ENCODE data around the gene DPP8.

Gene DPP8

DNA sequence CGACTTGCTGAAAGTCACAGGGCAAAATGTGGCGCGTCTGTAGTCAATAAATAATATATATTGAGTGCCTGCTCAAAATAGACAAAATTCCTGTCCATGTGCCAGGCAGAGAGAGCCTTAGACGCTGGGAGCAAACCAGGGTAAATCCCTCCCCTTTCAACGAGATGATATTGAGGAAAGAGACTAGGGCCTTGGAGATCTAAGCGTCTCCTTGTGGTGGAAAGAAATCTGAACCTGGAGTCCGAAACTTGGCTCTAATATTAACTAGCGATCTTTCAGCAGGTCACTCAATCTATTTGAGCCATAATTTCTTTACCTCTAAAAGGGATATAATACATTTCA is 348 bp upstream of the DPP8 start:
- Histone ChIP-seq H3K4me3 (ENCODE audit: low read depth, low read length) (peak overlapping the region; percentile 99), H3K9me3 (ENCODE audit: control insufficient read depth, insufficient read depth, low read depth, low read length) (no peaks in the 10 kb centered on the region), H3K27ac (ENCODE audit: extremely low read depth, low read depth, low read length) (peak overlapping the region; percentile 90), H3K4me1 (ENCODE audit: control insufficient read depth, insufficient read depth, low read length) (peaks cover 14% of the 10 kb centered on the region), H3K36me3 (ENCODE audit: control insufficient read depth in 2 of 2, insufficient read depth in 1 of 2, low read length in 2 of 2) (peaks cover 4 to 16% of the 10 kb centered on the region in 2 experiments; a peak in 1 of 3 replicates)
- TF ChIP-seq ZNF10 (tag by site-specific recombination; IDR thresholded peaks at IDR 0.05), result no peak
- TF ChIP-seq RBAK (tag by site-specific recombination; IDR thresholded peaks at IDR 0.05), result no peak
- TF ChIP-seq ZNF184 (tag by site-specific recombination; IDR thresholded peaks at IDR 0.05), result 0 out of 2 replicates have a peak, but pooled peaks have one; percentile 7
- TF ChIP-seq, protein P1, sequence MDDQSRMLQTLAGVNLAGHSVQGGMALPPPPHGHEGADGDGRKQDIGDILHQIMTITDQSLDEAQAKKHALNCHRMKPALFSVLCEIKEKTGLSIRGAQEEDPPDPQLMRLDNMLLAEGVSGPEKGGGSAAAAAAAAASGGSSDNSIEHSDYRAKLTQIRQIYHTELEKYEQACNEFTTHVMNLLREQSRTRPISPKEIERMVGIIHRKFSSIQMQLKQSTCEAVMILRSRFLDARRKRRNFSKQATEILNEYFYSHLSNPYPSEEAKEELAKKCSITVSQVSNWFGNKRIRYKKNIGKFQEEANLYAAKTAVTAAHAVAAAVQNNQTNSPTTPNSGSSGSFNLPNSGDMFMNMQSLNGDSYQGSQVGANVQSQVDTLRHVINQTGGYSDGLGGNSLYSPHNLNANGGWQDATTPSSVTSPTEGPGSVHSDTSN (CRISPR knock-in tag; IDR thresholded peaks at IDR 0.05), result no peak
- TF ChIP-seq KLF10 (tag by site-specific recombination; IDR thresholded peaks at IDR 0.05), result peak; percentile 4; the same call in 1 of the 2 replicates
- TF ChIP-seq KLF9 (tag by site-specific recombination; IDR thresholded peaks at IDR 0.05; ENCODE audit: low read depth), result no peak
- no peak for TF ChIP-seq WT1 (tag by site-specific recombination; IDR thresholded peaks at IDR 0.05)
- TF ChIP-seq FEZF1 (tag by site-specific recombination; IDR thresholded peaks at IDR 0.05), result peak; percentile 1; the same call in 1 of the 2 replicates
- TF ChIP-seq ZNF654 (tag by site-specific recombination; IDR thresholded peaks at IDR 0.05; ENCODE audit: low read depth), result 0 out of 2 replicates have a peak, but pooled peaks have one; percentile 17
- no peak for TF ChIP-seq ZNF169 (tag by site-specific recombination; IDR thresholded peaks at IDR 0.05)
- TF ChIP-seq ZNF558 (tag by site-specific recombination; IDR thresholded peaks at IDR 0.05), result 0 out of 2 replicates have a peak, but pooled peaks have one; percentile 45
- TF ChIP-seq PRDM4 (tag by site-specific recombination; IDR thresholded peaks at IDR 0.05), result no peak
- TF ChIP-seq ZSCAN16 (tag by site-specific recombination; IDR thresholded peaks at IDR 0.05), result no peak
- TF ChIP-seq ZNF140 (tag by site-specific recombination; IDR thresholded peaks at IDR 0.05), result no peak
- CTCF ChIA-PET, result interaction anchor here (1.1 to 1.5 kb wide), 2 partner anchors 9 to 117 kb away, joined by 3 to 11 read pairs; no protein-coding TSS in a partner anchor
- POLR2A ChIA-PET, result interaction anchor here (0.8 to 2.2 kb wide), 2 partner anchors 10 to 93 kb away, joined by 3 to 10 read pairs; partner anchors contain the start of gene INTS14

DNA sequence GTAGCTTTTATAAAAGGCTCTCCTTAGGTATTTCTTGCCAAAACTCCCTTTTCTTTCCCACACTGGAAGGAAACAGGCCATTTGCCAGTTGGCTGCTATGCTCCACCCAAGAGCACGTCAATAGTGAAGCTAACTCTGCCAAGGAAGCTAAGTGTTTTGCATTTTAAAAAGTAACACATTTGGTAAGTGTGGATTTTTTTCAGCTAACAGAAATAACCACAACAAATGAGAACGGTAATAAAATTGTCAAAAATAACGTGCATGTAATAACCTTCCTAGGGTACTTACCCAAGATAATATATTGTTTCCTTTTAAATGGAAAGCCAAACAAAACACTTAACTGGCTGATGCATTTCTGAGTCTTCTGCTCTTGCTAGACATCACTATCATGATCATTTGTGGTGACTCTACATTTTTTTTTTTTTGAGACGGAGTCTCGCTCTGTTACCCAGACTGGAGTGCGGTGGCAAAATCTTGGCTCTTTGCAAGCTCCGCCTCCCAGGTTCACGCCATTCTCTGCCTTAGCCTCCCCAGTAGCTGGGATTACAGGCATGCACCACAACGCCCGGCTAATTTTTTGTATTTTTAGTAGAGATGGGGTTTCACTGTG is 4.6 kb downstream of the DPP8 start:
- H3K27ac ChIP-seq (ENCODE audit: extremely low read depth, low read depth, low read length), result no peak overlapping the region
- POLR2A ChIA-PET, result interaction anchor here (0.6 to 1.2 kb wide), 4 partner anchors 8 to 66 kb away, joined by 3 to 6 read pairs (median 4); partner anchors contain the start of gene HACD3
- H3K4me1 ChIP-seq (ENCODE audit: control insufficient read depth, insufficient read depth, low read length), result peaks cover 16% of the 10 kb centered on the region
- no peaks in the 10 kb centered on the region for H3K9me3 ChIP-seq (ENCODE audit: control insufficient read depth, insufficient read depth, low read depth, low read length)
- CTCF ChIA-PET, result interaction anchor here (0.7 to 0.8 kb wide), 4 partner anchors 27 to 106 kb away, joined by 3 to 8 read pairs (median 3); no protein-coding TSS in a partner anchor
- H3K36me3 ChIP-seq (ENCODE audit: control insufficient read depth in 2 of 2, insufficient read depth in 1 of 2, low read length in 2 of 2), result peaks cover 35 to 56% of the 10 kb centered on the region in 2 experiments
- no peak overlapping the region for H3K4me3 ChIP-seq (ENCODE audit: low read depth, low read length)
- TF ChIP-seq PRDM4 (tag by site-specific recombination; IDR thresholded peaks at IDR 0.05) (no peak), ZNF362 (tag by site-specific recombination; IDR thresholded peaks at IDR 0.05) (peak; percentile 96; the same call in 1 of the 2 replicates), ZNF768 (tag by site-specific recombination; IDR thresholded peaks at IDR 0.05) (no peak), WT1 (tag by site-specific recombination; IDR thresholded peaks at IDR 0.05) (peak; percentile 85), ZNF24 (tag by site-specific recombination; IDR thresholded peaks at IDR 0.05) (peak; percentile 94), SP7 (tag by site-specific recombination; IDR thresholded peaks at IDR 0.05) (peak; percentile 92), ZBTB17 (tag by site-specific recombination; IDR thresholded peaks at IDR 0.05) (peak; percentile 99), ZEB2 (tag by site-specific recombination; IDR thresholded peaks at IDR 0.05) (peak; percentile 95), ZNF518A (tag by site-specific recombination; conservative IDR thresholded peaks at IDR 0.05; ENCODE audit: low read depth) (0 out of 2 replicates have a peak, but pooled peaks have one; percentile 51), FEZF1 (tag by site-specific recombination; IDR thresholded peaks at IDR 0.05) (peak; percentile 86)
